HPDE6-E6E7 (cell line): ENCODE measurements around the gene PPFIBP2.

Experiments
- DNase-seq: peaks from one replicate; pipeline ENCODE4 v3.0.0; 2011; ENCODE audit warnings: missing footprints; ENCODE audit errors: extremely low spot score

Gene PPFIBP2

GRCh38 chr11:7525424-7525823, 11.6 kb downstream of the PPFIBP2 start:
- DNase-seq, result no peak

- no peak for DNase-seq
These were observed 13.2 kb downstream of the PPFIBP2 start for GRCh38 chr11:7527029-7527428.

GRCh38 chr11:7528514-7529049, 14.8 kb downstream of the PPFIBP2 start:
- no peak for DNase-seq

DNA sequence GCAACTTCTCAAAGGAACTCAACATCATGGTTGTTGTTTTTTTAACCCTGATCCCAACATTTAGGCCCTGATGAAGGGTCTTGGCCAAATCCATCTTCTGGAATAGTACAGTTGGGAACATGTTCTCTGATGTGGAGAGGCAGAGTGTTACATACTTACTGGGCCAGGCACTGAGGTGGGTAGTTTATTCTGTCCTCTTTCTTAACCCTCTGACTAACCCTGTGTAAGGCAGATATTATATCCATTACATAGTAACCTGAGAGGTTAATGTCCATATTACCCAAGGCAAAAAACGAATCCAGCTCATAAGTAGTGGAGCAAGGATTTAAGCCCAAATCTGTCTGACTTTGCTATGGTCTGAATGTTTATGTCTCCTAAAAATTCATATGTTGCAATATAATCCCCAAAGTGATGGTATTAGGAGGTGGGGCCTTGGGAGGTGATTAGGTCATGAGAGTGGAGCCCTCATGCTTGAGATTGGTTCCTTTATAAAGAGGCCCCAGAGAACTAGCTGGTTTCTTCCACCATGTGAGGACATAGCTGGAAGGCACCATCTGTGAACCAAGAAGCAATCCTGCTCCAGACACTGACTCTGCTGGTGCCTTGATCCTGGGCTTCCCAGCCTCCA, 16.3 kb downstream of the PPFIBP2 start:
- no peak for DNase-seq

DNA sequence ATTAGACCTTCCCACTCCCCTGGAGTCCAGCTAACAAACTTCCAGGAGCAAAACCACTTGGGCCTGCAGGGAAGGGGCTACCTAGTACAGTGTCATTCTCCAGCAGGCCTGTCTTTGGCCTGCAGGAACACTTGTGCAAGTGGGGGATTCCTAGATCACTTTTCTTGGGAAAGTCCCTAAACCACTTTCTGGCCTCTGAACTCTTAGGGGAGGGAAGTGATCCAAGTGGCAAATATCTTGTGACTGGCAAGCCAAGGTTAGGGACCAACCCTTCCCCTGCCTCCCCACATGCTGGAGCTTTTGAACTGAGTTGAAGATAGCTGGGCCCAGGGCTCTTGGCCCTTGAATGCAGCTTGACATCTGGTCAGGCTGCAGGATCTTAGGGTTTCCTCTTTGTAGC, 17.2 kb downstream of the PPFIBP2 start:
- no peak for DNase-seq

DNA sequence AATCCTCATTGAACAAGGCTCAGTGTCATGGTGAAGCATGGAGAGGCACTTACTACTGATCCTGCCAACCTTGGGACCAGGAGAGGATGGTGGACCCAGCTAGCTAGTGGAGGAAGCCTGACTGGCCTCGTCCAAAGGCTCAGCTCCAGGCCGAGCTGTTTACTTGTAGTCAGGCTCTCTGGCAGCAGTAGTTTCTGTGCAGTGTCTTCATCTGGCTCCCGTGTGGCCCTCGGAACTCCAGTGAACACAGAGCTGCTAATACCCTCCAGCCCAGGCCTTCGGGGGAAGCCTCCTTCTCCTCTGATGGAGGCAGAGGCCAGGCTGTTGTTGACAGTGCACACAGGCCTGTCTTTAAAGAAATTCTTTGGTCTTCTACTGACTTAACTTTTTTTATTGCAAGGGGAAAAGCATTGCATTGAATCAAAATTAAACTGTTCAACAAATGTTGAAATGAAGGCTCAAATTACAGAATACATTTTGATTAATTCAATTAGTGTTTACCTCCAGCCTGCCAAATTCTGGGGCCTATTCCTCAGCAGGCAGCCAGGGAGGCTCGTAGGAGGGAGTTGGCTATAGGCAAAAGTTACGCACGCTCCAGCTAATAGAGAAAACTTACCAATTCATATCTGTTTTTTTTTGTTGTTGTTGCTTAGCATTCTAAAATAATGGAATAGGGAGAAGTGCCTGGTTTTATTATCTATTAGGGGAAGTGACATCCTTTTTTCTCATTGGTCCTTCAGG, 18.8 kb downstream of the PPFIBP2 start:
- no peak for DNase-seq

DNA sequence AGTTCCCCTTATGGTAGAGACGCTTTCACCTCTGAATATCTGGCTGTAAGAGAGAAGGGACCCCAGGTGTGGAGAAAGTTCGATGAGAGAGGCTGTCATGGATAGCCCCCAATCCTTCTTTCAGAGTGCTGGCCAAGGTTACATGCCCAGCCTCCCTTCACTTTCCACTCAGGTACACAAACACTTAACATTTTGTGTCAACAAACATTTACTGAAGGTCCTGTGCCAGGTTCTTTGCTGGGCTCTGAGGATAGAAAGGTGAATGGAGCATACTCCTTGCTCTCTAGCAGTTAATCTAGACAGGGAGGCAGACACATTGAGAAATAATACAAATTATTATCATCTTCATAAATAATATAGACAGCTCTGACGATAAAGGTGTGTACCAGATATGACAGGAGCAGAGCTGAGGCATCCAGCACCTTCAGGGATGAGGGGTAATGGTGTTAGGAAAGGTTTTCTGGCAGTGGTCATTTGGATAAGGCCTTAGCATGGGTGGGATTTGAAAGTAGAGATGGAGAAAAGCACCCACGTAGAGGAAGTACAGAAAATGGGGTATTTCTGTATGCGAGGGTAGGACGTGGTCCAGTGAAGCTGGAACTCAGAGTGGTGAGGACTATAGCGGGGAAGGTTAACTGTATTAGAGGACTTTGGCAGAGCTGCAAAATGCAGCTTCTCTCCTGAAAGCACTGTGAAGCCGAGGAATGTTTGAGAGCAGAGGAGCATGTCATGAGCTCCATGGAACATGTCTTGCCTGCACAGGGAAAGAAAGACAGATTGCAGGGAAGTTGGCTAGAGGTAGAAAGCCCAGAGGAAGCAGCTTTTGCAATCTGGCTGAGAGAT, 19.6 kb downstream of the PPFIBP2 start:
- no peak for DNase-seq

DNA sequence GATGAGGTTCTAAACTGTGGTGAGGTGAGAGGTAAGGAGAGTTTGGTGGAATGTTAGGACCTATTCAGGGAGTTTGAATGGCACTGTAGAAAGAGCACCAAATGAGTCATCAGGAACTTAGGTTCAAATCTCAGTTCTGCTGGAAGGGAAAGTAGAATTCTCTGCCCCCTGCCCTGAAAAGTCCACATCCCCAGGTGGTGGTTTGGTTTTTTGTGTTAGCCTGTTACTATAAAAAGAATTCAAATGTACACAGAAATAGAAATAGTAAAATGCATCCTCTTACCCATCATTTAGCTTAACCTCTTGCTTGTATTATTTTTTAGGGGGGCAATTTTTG, 20.2 kb downstream of the PPFIBP2 start:
- no peak for DNase-seq

GRCh38 chr11:7536100-7536499, 22.3 kb downstream of the PPFIBP2 start:
- DNase-seq, result no peak

GRCh38 chr11:7537265-7537664, 23.5 kb downstream of the PPFIBP2 start:
- DNase-seq, result no peak

- no peak for DNase-seq
These were observed 24.2 kb downstream of the PPFIBP2 start for GRCh38 chr11:7538031-7538430.

DNA sequence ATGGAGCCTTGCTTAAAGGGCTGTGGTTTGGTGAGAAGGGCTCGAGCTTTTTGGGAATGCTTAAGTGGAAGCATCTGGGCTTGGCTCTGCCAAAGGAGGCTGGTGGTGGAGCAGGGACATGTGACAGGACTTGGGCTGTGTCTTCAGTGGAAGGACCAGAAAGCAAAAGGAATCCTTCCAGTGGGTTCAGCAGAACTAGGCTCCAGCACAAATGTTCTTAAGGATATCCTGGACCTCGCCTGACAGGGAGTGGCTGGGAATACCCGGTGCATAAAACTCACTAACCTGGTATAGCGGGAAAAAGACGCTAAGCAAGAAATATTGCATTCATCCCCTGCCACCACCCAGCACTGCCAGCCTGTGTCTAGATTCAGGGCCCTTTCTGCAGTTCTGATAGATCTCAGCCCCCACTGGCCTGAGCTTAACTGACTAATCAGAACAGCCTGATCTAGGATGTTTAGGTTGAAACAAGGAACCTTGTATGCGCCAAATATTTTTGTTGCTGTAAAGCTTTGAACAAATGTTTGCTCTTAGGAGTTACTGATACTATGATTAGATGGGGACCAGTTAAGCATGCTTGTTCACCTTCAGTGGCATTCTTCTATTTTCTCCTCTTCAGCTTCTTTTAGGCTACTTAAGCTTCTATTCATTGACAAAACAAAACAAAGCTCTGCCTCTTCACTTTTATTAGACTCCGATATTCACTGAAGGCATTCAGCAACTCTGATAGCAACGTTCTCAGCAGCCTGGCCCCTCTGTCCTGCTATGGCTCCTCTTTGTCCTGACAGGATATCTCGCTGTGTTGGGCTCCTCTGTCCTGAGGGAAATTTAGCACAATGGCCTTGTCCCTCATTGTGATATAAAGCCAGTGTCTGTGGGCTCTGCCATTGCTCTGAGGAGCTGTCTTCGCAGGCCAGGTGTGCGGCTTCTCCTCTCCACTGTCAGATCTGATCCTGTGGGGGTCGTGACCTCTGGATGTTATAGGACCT, 25.0 kb downstream of the PPFIBP2 start:
- DNase-seq, result no peak

- no peak for DNase-seq
These were observed 27.2 kb downstream of the PPFIBP2 start for GRCh38 chr11:7540830-7541555.

GRCh38 chr11:7543302-7543701, 29.5 kb downstream of the PPFIBP2 start:
- no peak for DNase-seq

- no peak for DNase-seq
These were observed 30.2 kb downstream of the PPFIBP2 start for GRCh38 chr11:7544021-7544420.

- no peak for DNase-seq
These were observed 31.8 kb downstream of the PPFIBP2 start for GRCh38 chr11:7545611-7546010.

- no peak for DNase-seq
These were observed 32.6 kb downstream of the PPFIBP2 start for GRCh38 chr11:7546324-7546791.

DNA sequence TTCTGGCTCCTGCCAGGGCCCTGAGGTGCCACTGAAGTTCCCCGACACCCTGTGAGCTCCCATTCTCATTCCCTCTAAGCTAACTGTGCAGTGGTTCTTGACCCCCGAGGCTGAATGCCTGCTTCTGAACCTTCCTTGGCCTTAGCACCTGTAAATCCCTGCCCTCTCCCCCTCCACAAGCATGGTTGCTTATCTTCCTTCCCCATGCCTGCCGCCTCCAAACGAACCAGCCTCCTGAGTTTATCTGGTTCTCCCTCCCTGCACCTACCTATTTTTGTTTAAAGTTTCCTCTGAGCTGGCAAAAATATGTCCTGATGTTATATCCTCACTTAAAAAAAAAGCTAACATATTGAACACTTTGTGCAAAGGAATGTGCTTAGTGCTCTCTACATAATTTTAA, 33.9 kb downstream of the PPFIBP2 start:
- DNase-seq, result no peak

GRCh38 chr11:7548659-7549274, 35.0 kb downstream of the PPFIBP2 start:
- DNase-seq, result no peak

DNA sequence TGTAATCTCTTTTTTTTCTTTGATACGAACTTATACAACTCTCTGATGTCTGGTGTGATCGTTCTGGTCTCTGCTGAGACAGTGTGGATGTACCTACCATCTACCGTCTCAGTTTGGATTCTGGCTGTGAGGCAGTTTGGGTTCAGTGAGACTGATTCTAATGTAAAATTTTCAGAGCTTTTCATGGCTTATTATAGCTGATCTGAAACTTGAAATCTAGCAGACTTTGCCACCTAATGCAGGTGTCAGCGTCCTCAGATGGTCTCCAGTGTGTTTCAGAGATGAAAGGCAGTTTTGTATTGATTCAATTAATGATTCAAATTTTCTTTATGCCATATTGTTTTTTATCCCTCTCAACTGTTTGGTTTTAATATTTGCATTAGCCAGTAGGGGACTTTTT, 35.9 kb downstream of the PPFIBP2 start:
- no peak for DNase-seq
